ENCODE data around the gene ATOH7. TPM values are rescaled to one million over a fixed set of nuclear protein-coding genes. Genes with fewer than 3 reads are reported as not detected.

ATOH7 gene
- polyA plus RNA-seq, 3 donors: not detected

DNA sequence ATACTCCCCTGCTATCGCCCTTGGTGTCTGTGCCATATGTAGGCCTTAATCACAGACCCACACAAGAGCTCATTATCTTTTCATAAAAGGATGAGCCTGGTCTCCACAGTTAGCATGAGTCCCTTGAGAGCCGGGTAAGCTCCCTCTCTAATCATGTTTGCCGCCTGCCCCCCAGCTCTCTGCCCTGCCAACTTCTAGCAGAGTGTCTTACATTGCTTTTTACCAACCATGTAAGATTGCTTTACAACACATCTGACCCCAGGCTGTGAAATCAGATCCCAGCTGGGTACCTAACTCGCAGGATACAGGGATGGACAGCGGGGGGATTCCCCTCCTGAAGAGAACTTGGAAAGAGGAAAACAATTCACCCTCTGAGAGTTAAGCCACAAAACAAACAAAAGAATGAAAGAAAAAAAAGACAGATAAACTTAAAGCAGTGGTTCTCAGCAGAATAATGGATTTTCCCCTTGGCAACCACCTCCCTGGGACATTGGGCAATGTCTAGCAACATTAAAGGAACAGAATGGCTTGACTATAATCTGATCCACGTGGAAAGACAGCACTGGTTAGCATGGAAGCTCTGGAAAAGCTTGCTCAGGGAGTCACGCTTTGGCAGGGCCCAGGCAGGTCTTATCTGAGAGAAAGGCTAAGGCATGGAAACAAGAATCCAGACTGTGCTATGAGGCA, 39.4 kb upstream of the ATOH7 start:
- Histone ChIP-seq H3K4me1 (ENCODE audit: control insufficient read depth in 1 of 2, insufficient read depth in 2 of 2, low read length in 2 of 2) (no peaks in the 10 kb centered on the region), H3K27ac (ENCODE audit: low read depth in 1 of 2, low read length in 2 of 2) (no peak overlapping the region), H3K4me2 (replicated peaks; ENCODE audit: extremely low read depth, low read length, poor library complexity, severe bottlenecking) (no peak overlapping the region), H4K20me1 (ENCODE audit: insufficient read depth, low read length) (no peaks in the 10 kb centered on the region), H3K4me3 (replicated peaks in 1 of 3; ENCODE audit: low read depth in 2 of 3, low read length in 3 of 3) (no peak overlapping the region), H3K79me2 (ENCODE audit: insufficient read depth, low read length) (no peaks in the 10 kb centered on the region), H2AFZ (ENCODE audit: insufficient read depth, low read depth, low read length, poor library complexity, severe bottlenecking) (no peak overlapping the region), H3K27me3 (ENCODE audit: control insufficient read depth in 2 of 2, insufficient read depth in 2 of 2, low read length in 2 of 2) (no peaks in the 10 kb centered on the region), H3K36me3 (replicated peaks in 1 of 2; ENCODE audit: control insufficient read depth in 1 of 2, insufficient read depth in 2 of 2, low read length in 2 of 2) (no peaks in the 10 kb centered on the region), H3K9ac (ENCODE audit: insufficient read depth, low read length, poor library complexity, severe bottlenecking) (no peak overlapping the region), H3K9me3 (replicated peaks in 1 of 2; ENCODE audit: control insufficient read depth in 1 of 2, insufficient read depth in 1 of 2, low read length in 2 of 2) (peaks cover 0 to 5% of the 10 kb centered on the region in 2 donors)
- no peaks in the 10 kb centered on the region for H3K36me3 Mint-ChIP-seq
- H3K9me3 Mint-ChIP-seq: peaks cover 0 to 6% (median 4%) of the 10 kb centered on the region in 7 donors
- no peak for DNase-seq
- no peak overlapping the region for H3K4me3 Mint-ChIP-seq
- H3K27me3 Mint-ChIP-seq (ENCODE audit: low read depth in 3 of 3): peaks cover 0 to 4% (median 1%) of the 10 kb centered on the region in 3 donors
- WGBS (ENCODE audit: insufficient coverage): 73% methylated on average over 5 of the region's 7 CpGs
- peak overlapping the region in 1 of 7 donors; percentile 7 for H3K27ac Mint-ChIP-seq
- TF ChIP-seq, protein P1, sequence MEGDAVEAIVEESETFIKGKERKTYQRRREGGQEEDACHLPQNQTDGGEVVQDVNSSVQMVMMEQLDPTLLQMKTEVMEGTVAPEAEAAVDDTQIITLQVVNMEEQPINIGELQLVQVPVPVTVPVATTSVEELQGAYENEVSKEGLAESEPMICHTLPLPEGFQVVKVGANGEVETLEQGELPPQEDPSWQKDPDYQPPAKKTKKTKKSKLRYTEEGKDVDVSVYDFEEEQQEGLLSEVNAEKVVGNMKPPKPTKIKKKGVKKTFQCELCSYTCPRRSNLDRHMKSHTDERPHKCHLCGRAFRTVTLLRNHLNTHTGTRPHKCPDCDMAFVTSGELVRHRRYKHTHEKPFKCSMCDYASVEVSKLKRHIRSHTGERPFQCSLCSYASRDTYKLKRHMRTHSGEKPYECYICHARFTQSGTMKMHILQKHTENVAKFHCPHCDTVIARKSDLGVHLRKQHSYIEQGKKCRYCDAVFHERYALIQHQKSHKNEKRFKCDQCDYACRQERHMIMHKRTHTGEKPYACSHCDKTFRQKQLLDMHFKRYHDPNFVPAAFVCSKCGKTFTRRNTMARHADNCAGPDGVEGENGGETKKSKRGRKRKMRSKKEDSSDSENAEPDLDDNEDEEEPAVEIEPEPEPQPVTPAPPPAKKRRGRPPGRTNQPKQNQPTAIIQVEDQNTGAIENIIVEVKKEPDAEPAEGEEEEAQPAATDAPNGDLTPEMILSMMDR (IDR thresholded peaks at IDR 0.05): no peak
- intact Hi-C loops (cut with micrococcal nuclease): no loop called here
- no peaks in the 10 kb centered on the region for H3K4me1 Mint-ChIP-seq

DNA sequence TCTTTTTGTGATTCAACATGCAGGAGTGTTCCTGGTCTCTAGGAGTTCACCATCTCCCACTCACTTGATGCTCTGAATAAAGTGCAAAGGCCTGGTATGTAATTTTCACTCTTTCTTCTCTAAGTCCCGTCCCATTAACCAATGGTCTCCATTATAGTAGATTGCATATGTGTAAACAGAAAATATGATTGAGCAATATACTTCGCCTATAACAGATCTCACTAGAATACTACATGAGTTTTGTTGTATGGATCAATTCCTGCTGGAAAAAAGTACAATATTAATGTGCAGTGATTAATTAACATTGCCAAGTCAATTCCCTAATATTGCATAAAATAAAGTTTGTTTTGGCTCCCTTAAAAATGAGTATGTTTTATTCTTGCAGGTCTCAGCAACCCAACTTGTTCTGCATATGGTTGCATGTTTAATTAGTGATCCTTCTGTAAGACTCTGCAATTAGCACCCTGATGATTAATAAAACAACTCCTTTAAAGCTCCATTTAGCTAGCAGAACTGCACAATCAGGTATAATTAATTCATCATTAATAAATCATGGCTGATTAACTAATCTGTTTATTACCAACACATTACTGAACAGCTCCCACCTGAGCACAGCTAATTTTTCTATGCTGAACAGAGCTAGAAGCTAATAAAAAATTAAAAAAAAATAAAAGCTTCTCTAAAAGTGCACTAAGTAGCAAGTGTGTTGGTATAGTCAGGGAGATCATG, 37.8 kb upstream of the ATOH7 start:
- Mint-ChIP-seq H3K9me3 (peaks cover 0 to 14% (median 10%) of the 10 kb centered on the region in 7 donors), H3K4me3 (no peak overlapping the region), H3K27me3 (ENCODE audit: low read depth in 3 of 3) (peaks cover 0 to 4% (median 0%) of the 10 kb centered on the region in 3 donors), H3K4me1 (no peaks in the 10 kb centered on the region), H3K36me3 (no peaks in the 10 kb centered on the region), H3K27ac (no peak overlapping the region)
- Histone ChIP-seq H3K4me2 (replicated peaks; ENCODE audit: extremely low read depth, low read length, poor library complexity, severe bottlenecking) (no peak overlapping the region), H3K36me3 (replicated peaks in 1 of 2; ENCODE audit: control insufficient read depth in 1 of 2, insufficient read depth in 2 of 2, low read length in 2 of 2) (no peaks in the 10 kb centered on the region), H2AFZ (ENCODE audit: insufficient read depth, low read depth, low read length, poor library complexity, severe bottlenecking) (no peak overlapping the region), H3K9me3 (replicated peaks in 1 of 2; ENCODE audit: control insufficient read depth in 1 of 2, insufficient read depth in 1 of 2, low read length in 2 of 2) (peaks cover 0 to 15% of the 10 kb centered on the region in 2 donors), H3K9ac (ENCODE audit: insufficient read depth, low read length, poor library complexity, severe bottlenecking) (no peak overlapping the region), H3K4me1 (ENCODE audit: control insufficient read depth in 1 of 2, insufficient read depth in 2 of 2, low read length in 2 of 2) (no peaks in the 10 kb centered on the region), H3K4me3 (replicated peaks in 1 of 3; ENCODE audit: low read depth in 2 of 3, low read length in 3 of 3) (no peak overlapping the region), H3K27ac (ENCODE audit: low read depth in 1 of 2, low read length in 2 of 2) (no peak overlapping the region), H3K79me2 (ENCODE audit: insufficient read depth, low read length) (no peaks in the 10 kb centered on the region), H4K20me1 (ENCODE audit: insufficient read depth, low read length) (no peaks in the 10 kb centered on the region), H3K27me3 (ENCODE audit: control insufficient read depth in 2 of 2, insufficient read depth in 2 of 2, low read length in 2 of 2) (no peaks in the 10 kb centered on the region)
- DNase-seq: no peak
- WGBS (ENCODE audit: insufficient coverage): no CpG with 5 or more reads among the region's 2 CpGs
- TF ChIP-seq, protein P1 (IDR thresholded peaks at IDR 0.05): no peak
- intact Hi-C loops (cut with micrococcal nuclease): no loop called here

All from CD14-positive monocyte (primary cell).